ENCODE data around the gene TMIGD3.

GRCh38 chr1:111540928-111541327, 37.5 kb upstream of the TMIGD3 start:
- TF ChIP-seq CTCF (IDR thresholded peaks at IDR 0.05; ENCODE audit: low read depth, low read length, poor library complexity, severe bottlenecking) = no peak
- TF ChIP-seq EZH2phosphoT487 (IDR thresholded peaks at IDR 0.05; ENCODE audit: borderline replicate concordance, low read length) = no peak
